Measurements from ENCODE around the gene LRRTM4.

LRRTM4 gene

GRCh38 chr2:76953733-76954347, 568.3 kb downstream of the LRRTM4 start:
- H3K4me3 ChIP-seq, result no peak overlapping the region
- H3K27ac ChIP-seq, result no peak overlapping the region

- Histone ChIP-seq H3K4me3 (no peak overlapping the region), H3K27ac (no peak overlapping the region)
These were observed 575.5 kb downstream of the LRRTM4 start for GRCh38 chr2:76946631-76947145.

- H3K27ac ChIP-seq, result no peak overlapping the region
These were observed 581.6 kb downstream of the LRRTM4 start for GRCh38 chr2:76940559-76940958.

GRCh38 chr2:76938153-76938552, 584.0 kb downstream of the LRRTM4 start:
- no peak overlapping the region for H3K4me3 ChIP-seq
- no peak overlapping the region for H3K27ac ChIP-seq

More at GRCh38 chr2:76940559-76940958, 581.6 kb downstream of the LRRTM4 start:
- no peak overlapping the region for H3K4me3 ChIP-seq

GRCh38 chr2:76932550-76932949, 589.6 kb downstream of the LRRTM4 start:
- Histone ChIP-seq H3K4me3 (no peak overlapping the region), H3K27ac (no peak overlapping the region)

GRCh38 chr2:76930056-76930744, 592.0 kb downstream of the LRRTM4 start:
- H3K27ac ChIP-seq, result no peak overlapping the region
- H3K4me3 ChIP-seq, result no peak overlapping the region

GRCh38 chr2:76928026-76928425, 594.1 kb downstream of the LRRTM4 start:
- Histone ChIP-seq H3K27ac (no peak overlapping the region), H3K4me3 (no peak overlapping the region)

GRCh38 chr2:76921006-76921405, 601.2 kb downstream of the LRRTM4 start:
- H3K27ac ChIP-seq, result no peak overlapping the region

GRCh38 chr2:76895469-76895868, 626.7 kb downstream of the LRRTM4 start:
- H3K27ac ChIP-seq, result no peak overlapping the region
- no peak overlapping the region for H3K4me3 ChIP-seq

More at GRCh38 chr2:76921006-76921405, 601.2 kb downstream of the LRRTM4 start:
- no peak overlapping the region for H3K4me3 ChIP-seq

- Histone ChIP-seq H3K4me3 (no peak overlapping the region), H3K27ac (no peak overlapping the region)
These were observed 651.6 kb downstream of the LRRTM4 start for GRCh38 chr2:76870581-76870980.

GRCh38 chr2:76870011-76870410, 652.2 kb downstream of the LRRTM4 start:
- Histone ChIP-seq H3K27ac (no peak overlapping the region), H3K4me3 (no peak overlapping the region)

- no peak overlapping the region for H3K4me3 ChIP-seq
- no peak overlapping the region for H3K27ac ChIP-seq
These were observed 654.3 kb downstream of the LRRTM4 start for GRCh38 chr2:76867854-76868253.

- Histone ChIP-seq H3K4me3 (no peak overlapping the region), H3K27ac (no peak overlapping the region)
These were observed 655.7 kb downstream of the LRRTM4 start for GRCh38 chr2:76866464-76866863.

- no peak overlapping the region for H3K27ac ChIP-seq
These were observed 659.3 kb downstream of the LRRTM4 start for GRCh38 chr2:76862901-76863300.

GRCh38 chr2:76861708-76862107, 660.5 kb downstream of the LRRTM4 start:
- H3K27ac ChIP-seq, result no peak overlapping the region
- no peak overlapping the region for H3K4me3 ChIP-seq

More at GRCh38 chr2:76862901-76863300, 659.3 kb downstream of the LRRTM4 start:
- no peak overlapping the region for H3K4me3 ChIP-seq

- no peak overlapping the region for H3K27ac ChIP-seq
- no peak overlapping the region for H3K4me3 ChIP-seq
These were observed 671.2 kb downstream of the LRRTM4 start for GRCh38 chr2:76851000-76851399.

GRCh38 chr2:76849086-76849485, 673.1 kb downstream of the LRRTM4 start:
- H3K27ac ChIP-seq, result no peak overlapping the region

GRCh38 chr2:76839826-76840225, 682.4 kb downstream of the LRRTM4 start:
- no peak overlapping the region for H3K4me3 ChIP-seq
- H3K27ac ChIP-seq, result no peak overlapping the region

More at GRCh38 chr2:76849086-76849485, 673.1 kb downstream of the LRRTM4 start:
- no peak overlapping the region for H3K4me3 ChIP-seq

- Histone ChIP-seq H3K27ac (no peak overlapping the region), H3K4me3 (no peak overlapping the region)
These were observed 692.6 kb downstream of the LRRTM4 start for GRCh38 chr2:76829374-76830234.

- Histone ChIP-seq H3K4me3 (no peak overlapping the region), H3K27ac (no peak overlapping the region)
These were observed 695.5 kb downstream of the LRRTM4 start for GRCh38 chr2:76826691-76827090.
